SU-DHL-6 (cell line): Measurements from ENCODE around the gene RNF31.

ENCODE experiments used
- H2AFZ ChIP-seq: fragments of 200-600 bp; sonication (generic); 2 replicates; pipeline ENCODE4 v1.6.1; 2014; ENCODE audit warnings: low read depth, mild to moderate bottlenecking, moderate library complexity, mixed read lengths, antibody characterized with exemption, low read length; ENCODE audit not compliant: severe bottlenecking
- H3F3A ChIP-seq: fragments of 200-600 bp; shearing (Covaris generic); 2 replicates; pipeline ENCODE4 v1.6.0; 2016; ENCODE audit warnings: antibody characterized with exemption, mild to moderate bottlenecking; ENCODE audit not compliant: insufficient read depth
- H3K27ac ChIP-seq: fragments of 200-600 bp; sonication (generic); 2 replicates; pipeline ENCODE4 v1.5.1; 2016; ENCODE audit warnings: low read depth, mild to moderate bottlenecking, low read length, moderate library complexity, mixed read lengths
- H3K27me3 ChIP-seq: fragments of 200-600 bp; sonication (generic), shearing (Covaris generic); 2 replicates; pipeline ENCODE4 v1.6.0; 2014; ENCODE audit warnings: mild to moderate bottlenecking, low read length
- H3K36me3 ChIP-seq: fragments of 200-600 bp; sonication (generic); 2 replicates; pipeline ENCODE4 v1.6.1; 2014; ENCODE audit warnings: mild to moderate bottlenecking, low read length, mixed read lengths
- H3K4me2 ChIP-seq: fragments of 300-600, 200-600 bp; shearing (Covaris generic), sonication (generic); 2 replicates; pipeline ENCODE4 v1.6.0; 2014; ENCODE audit warnings: low read length, low read depth, mild to moderate bottlenecking; ENCODE audit not compliant: poor library complexity, severe bottlenecking
- H3K4me3 ChIP-seq: fragments of 200-600 bp; sonication (generic); 2 replicates; pipeline ENCODE4 v1.5.1; 2014; ENCODE audit warnings: antibody characterized with exemption, low read length, mild to moderate bottlenecking, mixed read lengths; ENCODE audit not compliant: insufficient read depth, poor library complexity, severe bottlenecking
- H3K79me2 ChIP-seq: fragments of 200-600 bp; sonication (generic); 2 replicates; pipeline ENCODE4 v1.6.1; 2014; ENCODE audit warnings: mild to moderate bottlenecking, low read length, moderate library complexity; ENCODE audit not compliant: insufficient read depth
- H3K9ac ChIP-seq: fragments of 200-600 bp; sonication (generic); 2 replicates; pipeline ENCODE4 v1.7.0; 2014; ENCODE audit warnings: mild to moderate bottlenecking, low read length
- H3K9me2 ChIP-seq: fragments of 200-600 bp; sonication (generic); replicated peaks from 2 replicates; pipeline ENCODE4 v1.6.1; 2014; ENCODE audit warnings: low read length; ENCODE audit not compliant: insufficient read depth
- H3K9me3 ChIP-seq: fragments of 200-600 bp; sonication (generic); 2 replicates; pipeline ENCODE4 v1.6.1; 2014; ENCODE audit warnings: low read length, mixed read lengths; ENCODE audit not compliant: insufficient read depth
- H4K20me1 ChIP-seq: fragments of 200-600 bp; sonication (generic); 2 replicates; pipeline ENCODE4 v1.6.1; 2014; ENCODE audit warnings: low read depth, mild to moderate bottlenecking, antibody characterized with exemption, low read length, moderate library complexity, mixed read lengths
- CTCF ChIP-seq: fragments of 200-600 bp; sonication (generic); IDR thresholded peaks from one replicate; pipeline ENCODE4 v1.5.1; 2017; ENCODE audit warnings: antibody characterized with exemption, mild to moderate bottlenecking, low read length, moderate library complexity; ENCODE audit not compliant: insufficient read depth, poor library complexity, severe bottlenecking
- EZH2phosphoT487 ChIP-seq: fragments of 200-600 bp; sonication (generic), shearing (Covaris generic); conservative IDR thresholded peaks from 2 replicates; pipeline ENCODE4 v1.6.1; 2018; ENCODE audit warnings: mild to moderate bottlenecking, antibody characterized with exemption, low read length, moderate library complexity, mixed read lengths

RNF31 gene

GRCh38 chr14:24194873-24195185 lies 47.5 kb downstream of the RNF31 start:
- no peak for TF ChIP-seq EZH2phosphoT487
- no peak for TF ChIP-seq CTCF
- H3K27ac ChIP-seq, result peak overlapping the region; percentile 83
- no peaks in the 10 kb centered on the region for H3K9me2 ChIP-seq
- H2AFZ ChIP-seq, result peak overlapping the region; percentile 72
- H3K4me3 ChIP-seq, result peak overlapping the region; percentile 66
- peak overlapping the region; percentile 63 for H3K9ac ChIP-seq
- H3K79me2 ChIP-seq, result peaks cover 18% of the 10 kb centered on the region; the same call in 1 of the 2 replicates
- H4K20me1 ChIP-seq, result no peaks in the 10 kb centered on the region
- H3F3A ChIP-seq, result peaks cover 27% of the 10 kb centered on the region
- H3K9me3 ChIP-seq, result no peaks in the 10 kb centered on the region
- peak overlapping the region; percentile 74 for H3K4me2 ChIP-seq
- no peaks in the 10 kb centered on the region for H3K36me3 ChIP-seq
- no peaks in the 10 kb centered on the region for H3K27me3 ChIP-seq

- Histone ChIP-seq H4K20me1 (no peaks in the 10 kb centered on the region), H3F3A (peaks cover 24% of the 10 kb centered on the region), H3K4me2 (peak within 1 kb of the TSS; percentile 74), H2AFZ (peak within 1 kb of the TSS; percentile 72), H3K79me2 (peaks cover 18% of the 10 kb centered on the region; the same call in 1 of the 2 replicates), H3K9me3 (no peaks in the 10 kb centered on the region), H3K27ac (peak within 1 kb of the TSS; percentile 83), H3K36me3 (no peaks in the 10 kb centered on the region), H3K4me3 (peak within 1 kb of the TSS; percentile 66), H3K9ac (peak within 1 kb of the TSS; percentile 63), H3K27me3 (no peaks in the 10 kb centered on the region), H3K9me2 (no peaks in the 10 kb centered on the region)
- TF ChIP-seq CTCF, result no peak
- TF ChIP-seq EZH2phosphoT487, result no peak
Measured at GRCh38 chr14:24195186-24196070, 48.1 kb downstream of the RNF31 start, which contains the start of gene TM9SF1. Gene TM9SF1 (minus strand): TSS chr14:24195441. CDS start chr14:24195019, 422 bp downstream.

- Histone ChIP-seq H2AFZ (peak overlapping the region; percentile 72), H3K4me3 (peak overlapping the region; percentile 66), H3K27ac (peak overlapping the region; percentile 83), H3K4me2 (peak overlapping the region; percentile 74), H3K36me3 (peaks cover 2% of the 10 kb centered on the region; the same call in 1 of the 2 replicates), H3K27me3 (no peaks in the 10 kb centered on the region), H3K79me2 (peaks cover 18% of the 10 kb centered on the region; the same call in 1 of the 2 replicates), H3K9ac (peak overlapping the region; percentile 63), H3F3A (peaks cover 24% of the 10 kb centered on the region), H4K20me1 (no peaks in the 10 kb centered on the region), H3K9me3 (no peaks in the 10 kb centered on the region), H3K9me2 (no peaks in the 10 kb centered on the region)
- TF ChIP-seq CTCF (no peak), EZH2phosphoT487 (no peak)
Measured at GRCh38 chr14:24196071-24197055, 49.1 kb downstream of the RNF31 start.
